Hepatocyte (in vitro differentiated cells): ENCODE results near the gene NOVA1.

ENCODE experiments used
- EZH2phosphoT487 ChIP-seq: fragments of 200-600 bp; sonication (generic); IDR thresholded peaks from one replicate; pipeline ENCODE4 v1.6.1; 2018; ENCODE audit warnings: antibody characterized with exemption, mild to moderate bottlenecking, low read depth, moderate library complexity; ENCODE audit not compliant: unreplicated experiment, severe bottlenecking
- TF ChIP-seq, protein P1 (sequence below): fragments of 200-600 bp; sonication (generic); IDR thresholded peaks from 2 replicates; pipeline ENCODE4 v1.5.1; 2016; ENCODE audit warnings: antibody characterized with exemption, mild to moderate bottlenecking; ENCODE audit not compliant: poor library complexity

DNA sequence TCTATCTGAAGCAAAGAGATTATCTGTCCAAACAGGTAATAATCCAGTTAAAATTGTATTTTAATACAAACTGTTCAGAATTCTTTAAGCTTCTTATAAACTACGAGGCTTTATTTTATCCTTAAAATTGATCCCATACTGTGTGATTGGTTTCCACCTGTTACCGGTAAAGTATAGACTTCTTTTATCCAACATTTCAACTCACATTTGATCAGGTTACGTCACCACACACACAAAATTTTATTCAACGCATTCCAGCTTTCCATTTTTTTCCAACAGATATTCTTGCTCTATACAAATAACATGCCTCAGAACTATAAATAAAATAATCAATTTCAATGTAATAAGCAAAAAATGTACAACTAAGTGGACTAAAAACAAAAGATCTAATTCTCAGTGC, 4.5 kb downstream of the NOVA1 start:
- TF ChIP-seq, protein P1, sequence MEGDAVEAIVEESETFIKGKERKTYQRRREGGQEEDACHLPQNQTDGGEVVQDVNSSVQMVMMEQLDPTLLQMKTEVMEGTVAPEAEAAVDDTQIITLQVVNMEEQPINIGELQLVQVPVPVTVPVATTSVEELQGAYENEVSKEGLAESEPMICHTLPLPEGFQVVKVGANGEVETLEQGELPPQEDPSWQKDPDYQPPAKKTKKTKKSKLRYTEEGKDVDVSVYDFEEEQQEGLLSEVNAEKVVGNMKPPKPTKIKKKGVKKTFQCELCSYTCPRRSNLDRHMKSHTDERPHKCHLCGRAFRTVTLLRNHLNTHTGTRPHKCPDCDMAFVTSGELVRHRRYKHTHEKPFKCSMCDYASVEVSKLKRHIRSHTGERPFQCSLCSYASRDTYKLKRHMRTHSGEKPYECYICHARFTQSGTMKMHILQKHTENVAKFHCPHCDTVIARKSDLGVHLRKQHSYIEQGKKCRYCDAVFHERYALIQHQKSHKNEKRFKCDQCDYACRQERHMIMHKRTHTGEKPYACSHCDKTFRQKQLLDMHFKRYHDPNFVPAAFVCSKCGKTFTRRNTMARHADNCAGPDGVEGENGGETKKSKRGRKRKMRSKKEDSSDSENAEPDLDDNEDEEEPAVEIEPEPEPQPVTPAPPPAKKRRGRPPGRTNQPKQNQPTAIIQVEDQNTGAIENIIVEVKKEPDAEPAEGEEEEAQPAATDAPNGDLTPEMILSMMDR = no peak
- TF ChIP-seq EZH2phosphoT487 = no peak
